AG08395 (cell line): ENCODE data around the gene TMEM19.
A peak's percentile ranks its signal among the peaks of the same experiment; 100 is the strongest.
"Not testable (repeated sequence)": the region's sequence is repeated elsewhere in the genome, so short reads cannot be mapped to it uniquely, and the experiment has no call there.

ENCODE experiments used
- DNase-seq: peaks from one replicate; pipeline ENCODE4 v3.0.0; 2012; ENCODE audit warnings: mixed read lengths, low spot score

The TMEM19 gene

GRCh38 chr12:71666259-71666658 is 19.6 kb upstream of the TMEM19 start:
- DNase-seq = no peak

- no peak for DNase-seq
Observed at GRCh38 chr12:71671311-71671710, 14.6 kb upstream of the TMEM19 start.

GRCh38 chr12:71671816-71672215 is 14.1 kb upstream of the TMEM19 start:
- DNase-seq = no peak

GRCh38 chr12:71682466-71682865 is 3.4 kb upstream of the TMEM19 start:
- DNase-seq = no peak

- no peak for DNase-seq
Observed at GRCh38 chr12:71683633-71684032, 2.2 kb upstream of the TMEM19 start.

- DNase-seq = no peak
Observed at GRCh38 chr12:71684081-71684480, 1.8 kb upstream of the TMEM19 start.

GRCh38 chr12:71685312-71685906 is 473 bp upstream of the TMEM19 start:
- DNase-seq = no peak

- peak; percentile 5 for DNase-seq
Observed at GRCh38 chr12:71686658-71687025, 760 bp downstream of the TMEM19 start.

GRCh38 chr12:71687172-71687571 is 1.3 kb downstream of the TMEM19 start:
- not testable (repeated sequence) for DNase-seq

GRCh38 chr12:71688961-71689570 is 3.2 kb downstream of the TMEM19 start:
- DNase-seq = no peak

- DNase-seq = no peak
Observed at GRCh38 chr12:71691504-71692129, 5.7 kb downstream of the TMEM19 start.

GRCh38 chr12:71693126-71693525 is 7.2 kb downstream of the TMEM19 start:
- DNase-seq = no peak

- DNase-seq = not testable (repeated sequence)
Observed at GRCh38 chr12:71693651-71694050, 7.8 kb downstream of the TMEM19 start.

GRCh38 chr12:71694099-71694820 is 8.4 kb downstream of the TMEM19 start:
- no peak for DNase-seq

GRCh38 chr12:71695782-71696181 is 9.9 kb downstream of the TMEM19 start:
- DNase-seq = no peak

GRCh38 chr12:71702181-71702580 is 16.3 kb downstream of the TMEM19 start:
- DNase-seq = not testable (repeated sequence)

- no peak for DNase-seq
Observed at GRCh38 chr12:71702590-71702989, 16.7 kb downstream of the TMEM19 start.

- DNase-seq = no peak
Observed at GRCh38 chr12:71703206-71703605, 17.3 kb downstream of the TMEM19 start.

- DNase-seq = no peak
Observed at GRCh38 chr12:71704920-71705319, 19.0 kb downstream of the TMEM19 start.

- no peak for DNase-seq
Observed at GRCh38 chr12:71708658-71709057, 22.8 kb downstream of the TMEM19 start.

GRCh38 chr12:71710276-71711125 is 24.6 kb downstream of the TMEM19 start:
- peak; percentile 88 for DNase-seq

GRCh38 chr12:71718611-71719010 is 32.7 kb downstream of the TMEM19 start:
- no peak for DNase-seq
